ENCODE results near the gene GRIK4.

GRIK4 gene

DNA sequence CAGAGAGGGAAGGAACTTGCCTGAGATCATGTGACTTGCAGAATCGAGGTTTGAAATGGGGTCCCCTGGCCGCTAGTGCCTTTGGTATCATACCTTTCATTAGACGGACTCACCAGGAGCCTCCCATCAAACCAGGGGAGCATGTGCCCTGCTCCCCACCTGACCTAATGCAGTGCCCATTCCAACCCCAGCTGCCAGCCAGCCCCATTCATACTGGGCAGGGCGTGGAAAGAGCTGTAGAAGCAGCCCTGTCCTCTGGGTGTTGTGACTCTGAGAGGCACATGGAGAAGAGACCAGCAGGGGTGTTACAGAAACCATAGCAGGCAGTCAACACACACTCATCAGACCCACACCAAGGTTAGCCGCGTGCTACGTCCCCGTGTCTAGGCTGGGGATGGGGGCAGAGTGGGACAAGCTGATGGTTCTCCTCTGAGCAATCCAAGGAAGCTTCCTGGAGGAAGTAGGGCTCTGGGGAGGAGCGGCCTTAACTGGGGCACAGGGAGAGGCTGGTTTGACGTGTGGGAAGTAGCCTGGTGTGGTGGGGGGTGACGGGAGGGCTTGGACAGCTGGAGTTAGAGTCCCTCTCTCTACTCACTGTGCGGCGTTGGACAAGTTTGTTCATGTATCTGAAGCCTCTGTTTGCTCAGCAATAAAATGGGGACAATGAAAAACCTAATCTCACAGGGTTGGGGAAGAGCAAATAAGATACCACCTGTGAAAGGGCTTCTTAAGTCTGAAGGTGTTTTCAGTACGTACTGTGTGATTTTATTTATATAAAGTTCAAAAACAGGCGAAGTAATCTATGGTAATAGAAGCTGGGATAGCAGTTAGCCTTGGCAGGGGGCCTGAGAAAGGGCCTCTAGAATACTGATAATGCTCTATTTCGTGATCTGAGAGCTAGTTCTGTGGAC lies 14.0 kb downstream of the GRIK4 start:
- no peak for DNase-seq (ENCODE audit: low spot score)

GRCh38 chr11:120526241-120526640 lies 14.7 kb downstream of the GRIK4 start:
- DNase-seq (ENCODE audit: low spot score), result no peak

DNA sequence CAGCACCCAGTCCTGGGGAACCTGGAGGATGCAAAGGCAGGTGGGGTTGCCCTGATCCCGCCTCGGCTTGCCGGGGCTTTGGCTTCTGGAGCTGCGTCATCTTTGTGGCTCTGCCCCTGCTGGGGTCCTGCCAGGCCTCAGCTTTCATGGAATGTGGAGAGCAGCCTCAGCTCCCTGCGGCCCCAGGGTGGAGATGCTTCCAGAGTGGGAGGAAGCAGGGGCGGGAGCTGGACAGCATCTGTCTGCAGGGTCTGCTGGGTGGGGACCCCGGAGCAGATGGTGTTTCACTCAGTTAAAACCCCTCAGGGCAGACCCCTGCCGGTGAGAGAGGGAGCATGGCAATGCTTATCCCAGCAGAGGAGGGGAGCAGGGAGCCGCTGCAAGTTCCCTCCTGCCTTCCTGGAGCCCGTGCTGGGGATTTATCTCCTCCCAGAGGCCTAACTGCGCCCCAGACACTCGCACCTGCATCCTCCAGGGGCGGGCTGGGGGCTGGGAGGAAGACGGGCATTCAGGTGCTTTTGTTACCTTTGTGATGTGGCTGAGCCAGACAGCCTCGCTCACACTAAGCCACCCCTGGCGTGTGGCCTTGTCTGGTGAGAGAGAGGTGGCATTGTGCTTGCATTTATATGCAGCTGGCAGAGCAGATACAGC lies 15.7 kb downstream of the GRIK4 start:
- no peak for DNase-seq (ENCODE audit: low spot score)

- DNase-seq (ENCODE audit: low spot score), result no peak
These were observed 17.2 kb downstream of the GRIK4 start for GRCh38 chr11:120528749-120529148.

- no peak for DNase-seq (ENCODE audit: low spot score)
These were observed 17.7 kb downstream of the GRIK4 start for GRCh38 chr11:120529214-120529613.

DNA sequence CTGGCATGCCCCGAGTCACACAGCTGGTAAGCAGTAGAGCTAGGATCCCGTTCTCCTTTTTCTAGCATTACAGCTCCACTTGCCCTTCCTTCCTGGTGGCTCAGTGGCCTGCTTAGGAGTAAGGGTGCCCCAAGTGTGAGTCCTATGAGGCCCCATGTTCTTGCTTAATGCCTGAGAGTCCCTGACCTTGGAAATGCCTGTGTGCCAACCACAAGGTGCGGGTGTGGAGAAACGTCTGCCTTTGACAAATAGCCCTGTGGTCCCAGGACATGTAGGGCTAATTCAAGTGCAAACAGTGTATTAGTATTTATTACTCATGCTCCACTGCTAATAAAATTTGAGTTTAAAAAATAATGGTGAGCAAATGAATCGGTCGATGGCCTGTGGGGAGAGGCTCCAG lies 18.4 kb downstream of the GRIK4 start:
- DNase-seq (ENCODE audit: low spot score), result no peak

GRCh38 chr11:120532082-120532831 lies 20.7 kb downstream of the GRIK4 start:
- no peak for DNase-seq (ENCODE audit: low spot score)

- no peak for DNase-seq (ENCODE audit: low spot score)
These were observed 21.3 kb downstream of the GRIK4 start for GRCh38 chr11:120532832-120533196.

DNA sequence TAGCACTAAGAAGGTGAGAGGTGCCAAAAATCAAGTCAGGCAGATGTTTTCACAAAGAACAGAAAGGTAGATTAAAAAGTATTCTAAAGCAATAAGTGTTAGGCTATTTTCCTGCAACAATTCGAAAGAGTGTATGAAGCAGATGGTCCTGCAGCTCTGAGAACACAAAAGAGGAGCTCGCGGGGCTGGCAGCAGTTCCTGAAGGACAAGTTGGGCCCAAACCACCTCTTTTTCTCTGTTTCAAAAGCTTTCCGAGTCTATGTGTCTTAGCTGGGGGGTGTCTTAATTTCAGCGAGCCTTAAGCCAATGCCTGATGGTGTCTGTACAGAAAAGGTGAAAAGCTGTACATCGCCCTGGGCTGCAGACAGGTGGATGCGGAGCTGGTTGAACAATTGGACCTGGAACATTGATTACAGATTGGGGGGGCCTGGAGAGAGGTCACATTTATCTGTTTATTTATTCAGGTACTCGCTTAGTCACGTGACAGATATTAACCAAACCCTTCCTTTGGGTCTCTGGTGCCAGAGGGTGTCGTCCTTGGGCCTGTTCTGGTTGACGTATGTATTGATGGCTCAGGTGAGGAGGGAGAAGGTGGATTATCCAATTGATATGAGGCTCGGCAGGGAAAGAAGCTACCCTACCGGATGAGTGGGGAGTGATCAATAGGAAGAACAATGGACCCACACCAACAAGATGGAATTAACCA lies 24.7 kb downstream of the GRIK4 start:
- no peak for DNase-seq (ENCODE audit: low spot score)

DNA sequence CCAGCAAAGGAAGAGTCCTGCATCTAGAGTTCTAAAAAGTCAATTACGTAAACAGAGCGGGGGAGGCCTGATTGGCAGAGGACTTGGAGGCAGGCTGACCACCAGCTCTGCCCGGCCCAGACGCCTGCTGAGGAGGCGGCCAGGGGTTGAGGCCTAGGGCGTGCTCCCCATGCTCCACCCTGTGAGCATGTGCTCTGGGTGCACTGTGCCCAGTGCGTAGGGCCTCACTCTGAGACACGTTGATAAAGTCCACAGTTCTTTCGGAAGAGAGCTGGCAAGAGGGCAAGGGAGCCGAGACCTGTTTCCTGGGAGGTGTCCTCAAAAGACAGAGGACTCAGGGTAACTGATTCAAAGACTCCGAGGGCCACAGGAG lies 25.2 kb downstream of the GRIK4 start:
- no peak for DNase-seq (ENCODE audit: low spot score)

GRCh38 chr11:120537996-120538395 lies 26.4 kb downstream of the GRIK4 start:
- DNase-seq (ENCODE audit: low spot score), result no peak

GRCh38 chr11:120538707-120539106 lies 27.2 kb downstream of the GRIK4 start:
- DNase-seq (ENCODE audit: low spot score), result no peak

GRCh38 chr11:120539667-120540369 lies 28.3 kb downstream of the GRIK4 start:
- no peak for DNase-seq (ENCODE audit: low spot score)

GRCh38 chr11:120540744-120541465 lies 29.4 kb downstream of the GRIK4 start:
- DNase-seq (ENCODE audit: low spot score), result no peak

- no peak for DNase-seq (ENCODE audit: low spot score)
These were observed 32.1 kb downstream of the GRIK4 start for GRCh38 chr11:120543521-120544215.

GRCh38 chr11:120545813-120546212 lies 34.3 kb downstream of the GRIK4 start:
- no peak for DNase-seq (ENCODE audit: low spot score)

DNA sequence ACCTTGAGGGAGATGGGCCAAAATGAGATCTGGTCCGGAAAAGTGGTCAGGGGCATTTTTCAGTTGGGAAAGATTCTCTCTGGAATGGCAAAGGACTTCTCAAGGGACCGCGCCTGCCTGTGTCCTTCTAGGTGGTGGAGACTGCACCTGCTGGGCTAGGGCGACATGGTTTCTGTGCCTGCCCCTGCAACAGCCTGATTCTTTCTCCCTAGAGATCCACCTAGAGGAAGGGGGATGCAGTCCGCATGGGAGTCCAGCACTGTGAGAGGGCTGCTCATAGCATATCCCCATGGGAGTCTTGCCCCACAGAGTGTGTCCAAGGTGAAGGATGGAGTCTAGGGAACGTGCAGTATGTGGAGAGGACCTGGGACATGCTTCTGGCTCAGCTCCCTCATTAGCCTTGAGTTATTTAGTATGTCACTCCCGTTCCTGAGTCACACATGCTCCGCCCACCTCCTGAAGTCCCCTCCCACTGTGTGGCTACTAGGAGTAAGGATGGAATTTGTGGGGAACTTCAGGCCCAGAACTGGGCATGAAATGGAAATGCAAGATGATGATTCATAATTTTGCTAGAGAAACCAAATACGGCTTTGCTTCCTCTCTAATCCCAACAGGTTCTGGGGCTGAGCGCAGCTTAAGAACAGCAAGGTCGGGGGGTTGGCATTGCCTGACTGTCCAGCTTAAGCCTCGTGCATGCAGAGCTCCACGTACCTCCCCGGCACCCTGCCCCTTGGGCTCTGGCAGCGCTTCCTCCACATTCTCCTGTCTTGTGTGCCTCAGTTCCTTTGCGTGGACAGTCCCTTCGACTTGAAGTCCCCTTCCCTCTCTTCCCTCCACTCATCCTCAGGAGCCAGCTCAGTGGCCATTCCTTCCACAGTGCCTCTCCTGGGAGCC lies 35.0 kb downstream of the GRIK4 start:
- no peak for DNase-seq (ENCODE audit: low spot score)

DNA sequence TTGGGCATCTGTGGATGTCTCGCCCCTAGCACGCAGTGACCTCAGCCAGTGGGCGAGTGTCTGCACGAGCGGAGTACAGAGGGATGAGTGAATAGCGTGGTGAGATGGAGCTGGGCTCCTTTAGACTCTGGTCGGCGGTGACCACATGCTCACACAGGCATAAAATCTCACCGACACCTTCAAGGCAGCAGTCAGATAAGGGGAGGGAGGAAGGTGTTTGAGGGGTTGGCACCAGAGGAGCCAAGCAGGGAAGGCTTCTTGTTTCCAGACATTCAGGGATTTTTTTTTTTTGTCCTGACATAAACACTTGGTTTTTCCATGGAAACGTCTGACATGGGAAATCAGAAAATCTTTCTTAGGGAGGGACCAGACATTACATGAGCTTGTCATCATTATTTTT lies 35.8 kb downstream of the GRIK4 start:
- no peak for DNase-seq (ENCODE audit: low spot score)
